ENCODE results near the gene LAMC2.

Gene LAMC2

DNA sequence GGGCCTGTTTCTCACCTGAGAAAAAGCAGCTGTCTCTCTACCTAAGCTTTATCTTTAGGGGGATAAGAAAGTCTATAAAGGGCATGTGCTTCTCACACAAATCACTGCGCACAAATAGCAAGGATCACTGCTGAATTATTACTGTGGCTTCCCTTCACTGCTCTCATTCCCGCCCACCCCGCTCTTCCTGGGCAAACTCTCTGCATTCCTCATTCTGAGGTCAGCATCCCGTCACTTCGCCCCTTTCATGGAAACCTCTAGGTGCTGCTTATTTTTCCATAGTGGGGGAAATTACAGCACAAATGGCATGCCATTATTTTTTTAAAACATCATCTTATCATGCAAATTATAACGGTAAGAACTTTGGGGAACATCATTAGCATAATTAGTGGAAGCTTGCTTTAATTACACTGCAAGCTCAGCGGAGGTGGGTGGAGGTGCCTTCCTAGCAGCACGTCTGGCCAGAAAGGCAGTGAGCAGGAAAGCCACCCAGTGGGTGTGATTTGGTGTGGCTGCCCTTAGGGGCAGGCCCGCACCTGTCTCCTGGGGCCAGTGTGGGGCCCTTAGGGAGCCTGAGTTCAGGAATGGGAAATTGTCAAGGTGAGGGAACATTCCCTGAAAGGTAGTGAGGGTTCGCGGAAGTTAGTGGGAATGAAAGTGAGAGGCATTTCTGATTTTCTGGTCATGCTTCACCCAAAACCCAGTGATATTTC is 105.9 kb downstream of the LAMC2 start:
- Histone ChIP-seq H3K9me3 (ENCODE audit: severe bottlenecking) (peaks cover 4% of the 10 kb centered on the region), H3K36me3 (no peaks in the 10 kb centered on the region), H3K4me3 (ENCODE audit: low read depth, low read length) (no peak overlapping the region), H3K27ac (no peak overlapping the region), H3K27me3 (ENCODE audit: insufficient read depth, low read depth, severe bottlenecking) (no peaks in the 10 kb centered on the region)
- TF ChIP-seq, protein P1, sequence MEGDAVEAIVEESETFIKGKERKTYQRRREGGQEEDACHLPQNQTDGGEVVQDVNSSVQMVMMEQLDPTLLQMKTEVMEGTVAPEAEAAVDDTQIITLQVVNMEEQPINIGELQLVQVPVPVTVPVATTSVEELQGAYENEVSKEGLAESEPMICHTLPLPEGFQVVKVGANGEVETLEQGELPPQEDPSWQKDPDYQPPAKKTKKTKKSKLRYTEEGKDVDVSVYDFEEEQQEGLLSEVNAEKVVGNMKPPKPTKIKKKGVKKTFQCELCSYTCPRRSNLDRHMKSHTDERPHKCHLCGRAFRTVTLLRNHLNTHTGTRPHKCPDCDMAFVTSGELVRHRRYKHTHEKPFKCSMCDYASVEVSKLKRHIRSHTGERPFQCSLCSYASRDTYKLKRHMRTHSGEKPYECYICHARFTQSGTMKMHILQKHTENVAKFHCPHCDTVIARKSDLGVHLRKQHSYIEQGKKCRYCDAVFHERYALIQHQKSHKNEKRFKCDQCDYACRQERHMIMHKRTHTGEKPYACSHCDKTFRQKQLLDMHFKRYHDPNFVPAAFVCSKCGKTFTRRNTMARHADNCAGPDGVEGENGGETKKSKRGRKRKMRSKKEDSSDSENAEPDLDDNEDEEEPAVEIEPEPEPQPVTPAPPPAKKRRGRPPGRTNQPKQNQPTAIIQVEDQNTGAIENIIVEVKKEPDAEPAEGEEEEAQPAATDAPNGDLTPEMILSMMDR (IDR thresholded peaks at IDR 0.05; ENCODE audit: low read depth, low read length), result no peak
- no peak for DNase-seq

DNA sequence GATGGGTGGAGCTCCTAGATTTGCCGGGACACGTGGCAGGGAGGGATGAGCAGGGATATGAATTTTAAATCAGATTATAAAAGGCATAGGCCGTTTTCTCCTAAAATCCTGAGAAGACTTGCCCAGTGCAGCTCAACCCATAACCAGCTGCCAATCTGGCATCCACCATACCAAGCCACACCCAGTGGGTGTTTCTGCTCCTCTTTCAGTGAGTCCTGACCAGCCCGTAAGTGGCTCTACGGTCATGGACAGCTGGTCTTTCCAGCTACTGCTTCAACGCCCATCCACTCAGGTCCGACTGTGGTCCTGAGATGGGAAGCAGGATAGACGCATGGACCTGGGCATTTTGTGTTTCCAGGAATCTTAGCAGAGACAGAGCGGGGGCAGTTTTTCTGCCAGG is 107.2 kb downstream of the LAMC2 start:
- H3K9me3 ChIP-seq (ENCODE audit: severe bottlenecking), result peaks cover 4% of the 10 kb centered on the region
- no peaks in the 10 kb centered on the region for H3K27me3 ChIP-seq (ENCODE audit: insufficient read depth, low read depth, severe bottlenecking)
- no peaks in the 10 kb centered on the region for H3K36me3 ChIP-seq
- TF ChIP-seq, protein P1 (IDR thresholded peaks at IDR 0.05; ENCODE audit: low read depth, low read length), result no peak
- no peak overlapping the region for H3K27ac ChIP-seq
- DNase-seq, result no peak
- no peak overlapping the region for H3K4me3 ChIP-seq (ENCODE audit: low read depth, low read length)

DNA sequence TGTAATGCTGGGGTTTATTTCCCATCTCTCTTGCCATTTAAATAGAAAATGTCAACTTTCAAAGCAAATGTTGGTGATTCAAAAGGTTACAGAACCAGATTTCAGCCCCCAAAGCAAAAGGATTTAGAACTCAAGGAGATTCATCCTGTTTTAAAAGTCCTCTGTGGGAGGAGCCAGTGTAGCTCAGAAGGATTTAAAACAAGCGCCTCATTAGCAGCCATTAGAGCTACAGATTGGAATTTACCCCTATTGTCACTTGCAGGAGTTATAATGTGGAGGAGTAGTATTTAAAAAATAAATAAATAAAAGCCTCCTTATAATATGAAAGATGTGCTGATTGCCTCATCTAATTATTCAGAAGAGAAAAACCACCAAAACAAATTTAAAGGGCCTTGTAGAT is 107.8 kb downstream of the LAMC2 start:
- Histone ChIP-seq H3K9me3 (ENCODE audit: severe bottlenecking) (no peaks in the 10 kb centered on the region), H3K4me3 (ENCODE audit: low read depth, low read length) (no peak overlapping the region), H3K27ac (no peak overlapping the region), H3K36me3 (no peaks in the 10 kb centered on the region), H3K27me3 (ENCODE audit: insufficient read depth, low read depth, severe bottlenecking) (no peaks in the 10 kb centered on the region)
- DNase-seq, result no peak
- TF ChIP-seq, protein P1 (IDR thresholded peaks at IDR 0.05; ENCODE audit: low read depth, low read length), result no peak

Data from WERI-Rb-1 (cell line).